NCI-H2196 (cell line): ENCODE data around the gene HYCC1.
"Not testable (repeated sequence)": the region's sequence is repeated elsewhere in the genome, so short reads cannot be mapped to it uniquely, and the experiment has no call there.

Experiments used
- DNase-seq: peaks from one replicate; lab custom pipeline; 2025; ENCODE audit not compliant: unreplicated experiment; lab: John Stamatoyannopoulos, UW

Gene HYCC1

GRCh38 chr7:22989643-22990587 is 24.0 kb downstream of the HYCC1 start:
- DNase-seq: no peak

GRCh38 chr7:22985436-22985835 is 28.5 kb downstream of the HYCC1 start:
- no peak for DNase-seq

GRCh38 chr7:22983257-22983855 is 30.6 kb downstream of the HYCC1 start:
- DNase-seq: no peak

- DNase-seq: no peak
Measured at GRCh38 chr7:22980422-22980821, 33.5 kb downstream of the HYCC1 start.

GRCh38 chr7:22979861-22980260 is 34.1 kb downstream of the HYCC1 start:
- DNase-seq: no peak

GRCh38 chr7:22979251-22979650 is 34.7 kb downstream of the HYCC1 start:
- no peak for DNase-seq

GRCh38 chr7:22974636-22975035 is 39.3 kb downstream of the HYCC1 start:
- DNase-seq: not testable (repeated sequence)

GRCh38 chr7:22972207-22972606 is 41.7 kb downstream of the HYCC1 start:
- DNase-seq: no peak

GRCh38 chr7:22969010-22969431 is 44.9 kb downstream of the HYCC1 start:
- DNase-seq: no peak
